CD14-positive monocyte (primary cell): ENCODE results near the gene PTH2R. TPM values are rescaled to one million over a fixed set of nuclear protein-coding genes. Genes with fewer than 3 reads are reported as not detected.

Experiments used
- DNase-seq, 3 donors: peaks; one replicate each; pipeline ENCODE4 v3.0.0-alpha.2; 2011 to 2022
- H2AFZ ChIP-seq: 2 replicates; pipeline ENCODE4 v1.6.0; 2012; ENCODE audit warnings: mild to moderate bottlenecking, low read depth, low read length, inconsistent platforms; ENCODE audit not compliant: insufficient read depth, poor library complexity, severe bottlenecking
- H3K27ac ChIP-seq, 2 donors: 1 replicate in 1 of 2; 2 replicates in 1 of 2; pipeline ENCODE4 v1.5.1; 2012 to 2013; ENCODE audit warnings: low read length in 2 of 2, control low read depth in 1 of 2, inconsistent platforms in 1 of 2, low read depth in 1 of 2, mild to moderate bottlenecking in 1 of 2
- H3K27me3 ChIP-seq, 2 donors: one replicate each; pipeline versions ENCODE4 v1.6.0 to v1.6.1; 2011 to 2013; ENCODE audit warnings: low read length in 2 of 2; ENCODE audit not compliant: control insufficient read depth in 2 of 2, insufficient read depth in 2 of 2
- H3K36me3 ChIP-seq, 2 donors: replicated peaks in 1 of 2; 1 replicate in 1 of 2; 2 replicates in 1 of 2; pipeline versions ENCODE4 v1.5.1 to v1.6.1; 2012 to 2013; ENCODE audit warnings: low read length in 2 of 2, control low read depth in 1 of 2, inconsistent platforms in 1 of 2, mild to moderate bottlenecking in 1 of 2; ENCODE audit not compliant: insufficient read depth in 2 of 2, control insufficient read depth in 1 of 2
- H3K4me1 ChIP-seq, 2 donors: 1 replicate in 1 of 2; 2 replicates in 1 of 2; pipeline versions ENCODE4 v1.5.1 to v1.6.1; 2012 to 2013; ENCODE audit warnings: low read length in 2 of 2, control low read depth in 1 of 2, inconsistent platforms in 1 of 2, mild to moderate bottlenecking in 1 of 2, moderate library complexity in 1 of 2; ENCODE audit not compliant: insufficient read depth in 2 of 2, control insufficient read depth in 1 of 2
- H3K4me2 ChIP-seq: replicated peaks from 2 replicates; pipeline ENCODE3; 2012; ENCODE audit warnings: low read length, moderate library complexity, mild to moderate bottlenecking; ENCODE audit not compliant: poor library complexity, severe bottlenecking; ENCODE audit errors: extremely low read depth
- H3K4me3 ChIP-seq, 3 experiments: fragments of 200-600 bp in 1 of 3; sonication (generic) in 1 of 3; replicated peaks in 1 of 3; 1 replicate in 2 of 3; 2 replicates in 1 of 3; pipeline ENCODE4 v1.5.1; 2011 to 2013; ENCODE audit warnings: low read length in 3 of 3, mild to moderate bottlenecking in 3 of 3, control low read depth in 2 of 3, low read depth in 2 of 3, inconsistent platforms in 1 of 3, moderate library complexity in 1 of 3
- H3K79me2 ChIP-seq: 2 replicates; pipeline ENCODE4 v1.6.0; 2012; ENCODE audit warnings: mild to moderate bottlenecking, control low read depth, inconsistent platforms, low read length, moderate library complexity; ENCODE audit not compliant: insufficient read depth
- H3K9ac ChIP-seq: 2 replicates; pipeline ENCODE4 v1.6.0; 2017; ENCODE audit warnings: low read length, mild to moderate bottlenecking; ENCODE audit not compliant: insufficient read depth, poor library complexity, severe bottlenecking
- H3K9me3 ChIP-seq, 2 donors: replicated peaks in 1 of 2; 1 replicate in 1 of 2; 2 replicates in 1 of 2; pipeline versions ENCODE4 v1.5.1 to v1.6.1; 2012 to 2013; ENCODE audit warnings: low read length in 2 of 2, control low read depth in 1 of 2; ENCODE audit not compliant: control insufficient read depth in 1 of 2, insufficient read depth in 1 of 2
- H4K20me1 ChIP-seq: 2 replicates; pipeline ENCODE4 v1.6.0; 2012; ENCODE audit warnings: mild to moderate bottlenecking, low read length, control low read depth, moderate library complexity; ENCODE audit not compliant: insufficient read depth
- H3K27ac Mint-ChIP-seq, 7 donors: one replicate each; pipeline ENCODE4 v1.8.0; 2020; ENCODE audit warnings: mild to moderate bottlenecking in 7 of 7, mixed read lengths in 7 of 7, moderate library complexity in 6 of 7, inconsistent platforms in 2 of 7
- H3K27me3 Mint-ChIP-seq, 3 donors: one replicate each; pipeline ENCODE4 v1.8.0; 2021 to 2022; ENCODE audit warnings: low read depth in 3 of 3, mild to moderate bottlenecking in 3 of 3, mixed read lengths in 3 of 3, moderate library complexity in 3 of 3, inconsistent platforms in 1 of 3
- H3K36me3 Mint-ChIP-seq, 2 donors: one replicate each; pipeline ENCODE4 v1.8.0; 2020; ENCODE audit warnings: mixed read lengths in 2 of 2, inconsistent platforms in 1 of 2, mild to moderate bottlenecking in 1 of 2
- H3K4me1 Mint-ChIP-seq: one replicate; pipeline ENCODE4 v1.8.0; 2020; ENCODE audit warnings: mild to moderate bottlenecking, mixed read lengths
- H3K4me3 Mint-ChIP-seq, 2 donors: one replicate each; pipeline ENCODE4 v1.8.0; 2020; ENCODE audit warnings: mild to moderate bottlenecking in 2 of 2, mixed read lengths in 2 of 2, moderate library complexity in 1 of 2
- H3K9me3 Mint-ChIP-seq, 7 donors: one replicate each; pipeline ENCODE4 v1.8.0; 2020 to 2022; ENCODE audit warnings: mixed read lengths in 7 of 7, mild to moderate bottlenecking in 6 of 7, moderate library complexity in 6 of 7, inconsistent platforms in 2 of 7
- WGBS: methylation state at CpG from one replicate; pipeline ENCODE4 v1.1.5; 2013; ENCODE audit warnings: missing lambda C conversion rate; ENCODE audit not compliant: insufficient coverage; 5-methylcytosine and 5-hydroxymethylcytosine counted together
- intact Hi-C, 2 donors: fragments of 100-400 bp; cut with micrococcal nuclease; formaldehyde crosslinking; loops; one replicate each; pipeline versions ENCODE4 v1.15.0 to v1.15.1; 2023
- polyA plus RNA-seq, 3 donors: library from polyadenylated mRNA; depleted of rRNA in 1 of 3; unstranded in 2 of 3; stranded (reverse) in 1 of 3; fragments of 300-500 nt in 2 of 3; fragments of >200 nt in 1 of 3; fragmentation: Illumina TruSeq in 2 of 3; gene quantifications; 1 replicate in 2 of 3; 2 replicates in 1 of 3; pipeline ENCODE4 v1.2.3, GENCODE V29; 2012 to 2021
- TF ChIP-seq, protein P1 (sequence below): fragments of 200-600 bp; IDR thresholded peaks from one replicate; pipeline ENCODE4 v1.8.0; 2022; ENCODE audit warnings: antibody characterized with exemption, mild to moderate bottlenecking

The PTH2R gene
- polyA plus RNA-seq, 3 donors: 0.07 to 0.12 (median 0.11) TPM

DNA sequence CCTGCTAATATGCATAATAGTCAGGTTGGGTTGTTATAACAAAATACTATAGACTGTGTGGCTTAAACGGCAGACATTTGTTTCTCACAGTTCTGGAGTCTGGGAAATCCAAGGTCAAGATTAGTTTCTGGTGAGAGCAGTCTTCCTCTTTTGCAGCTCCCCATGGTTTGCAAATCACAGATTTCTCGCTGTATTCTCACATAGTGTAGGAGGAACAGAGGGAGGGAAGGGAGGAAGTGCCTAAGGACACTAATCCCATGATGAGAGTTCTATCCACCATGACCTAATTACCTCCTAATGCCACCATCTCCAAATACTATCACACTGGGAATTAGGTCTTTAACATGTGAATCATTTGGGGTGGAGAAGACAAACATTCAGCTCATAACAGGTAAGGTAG, 20.1 kb upstream of the PTH2R start:
- H3K36me3 Mint-ChIP-seq: no peaks in the 10 kb centered on the region
- Histone ChIP-seq H4K20me1 (no peaks in the 10 kb centered on the region), H3K4me1 (no peaks in the 10 kb centered on the region), H3K9ac (no peak overlapping the region), H3K4me3 (no peak overlapping the region), H3K79me2 (no peaks in the 10 kb centered on the region), H3K4me2 (no peak overlapping the region), H2AFZ (no peak overlapping the region), H3K36me3 (no peaks in the 10 kb centered on the region), H3K27me3 (peaks cover 2 to 4% of the 10 kb centered on the region in 2 donors), H3K9me3 (no peaks in the 10 kb centered on the region), H3K27ac (no peak overlapping the region)
- no peak overlapping the region for H3K4me3 Mint-ChIP-seq
- peaks cover 0 to 6% (median 0%) of the 10 kb centered on the region in 3 donors for H3K27me3 Mint-ChIP-seq
- intact Hi-C loops: no loop called here
- H3K27ac Mint-ChIP-seq: no peak overlapping the region
- TF ChIP-seq, protein P1, sequence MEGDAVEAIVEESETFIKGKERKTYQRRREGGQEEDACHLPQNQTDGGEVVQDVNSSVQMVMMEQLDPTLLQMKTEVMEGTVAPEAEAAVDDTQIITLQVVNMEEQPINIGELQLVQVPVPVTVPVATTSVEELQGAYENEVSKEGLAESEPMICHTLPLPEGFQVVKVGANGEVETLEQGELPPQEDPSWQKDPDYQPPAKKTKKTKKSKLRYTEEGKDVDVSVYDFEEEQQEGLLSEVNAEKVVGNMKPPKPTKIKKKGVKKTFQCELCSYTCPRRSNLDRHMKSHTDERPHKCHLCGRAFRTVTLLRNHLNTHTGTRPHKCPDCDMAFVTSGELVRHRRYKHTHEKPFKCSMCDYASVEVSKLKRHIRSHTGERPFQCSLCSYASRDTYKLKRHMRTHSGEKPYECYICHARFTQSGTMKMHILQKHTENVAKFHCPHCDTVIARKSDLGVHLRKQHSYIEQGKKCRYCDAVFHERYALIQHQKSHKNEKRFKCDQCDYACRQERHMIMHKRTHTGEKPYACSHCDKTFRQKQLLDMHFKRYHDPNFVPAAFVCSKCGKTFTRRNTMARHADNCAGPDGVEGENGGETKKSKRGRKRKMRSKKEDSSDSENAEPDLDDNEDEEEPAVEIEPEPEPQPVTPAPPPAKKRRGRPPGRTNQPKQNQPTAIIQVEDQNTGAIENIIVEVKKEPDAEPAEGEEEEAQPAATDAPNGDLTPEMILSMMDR: no peak
- WGBS: 0% methylated on average over 1 of the region's 2 CpGs
- H3K4me1 Mint-ChIP-seq: no peaks in the 10 kb centered on the region
- H3K9me3 Mint-ChIP-seq: peaks cover 0 to 5% (median 3%) of the 10 kb centered on the region in 7 donors
- DNase-seq: no peak

DNA sequence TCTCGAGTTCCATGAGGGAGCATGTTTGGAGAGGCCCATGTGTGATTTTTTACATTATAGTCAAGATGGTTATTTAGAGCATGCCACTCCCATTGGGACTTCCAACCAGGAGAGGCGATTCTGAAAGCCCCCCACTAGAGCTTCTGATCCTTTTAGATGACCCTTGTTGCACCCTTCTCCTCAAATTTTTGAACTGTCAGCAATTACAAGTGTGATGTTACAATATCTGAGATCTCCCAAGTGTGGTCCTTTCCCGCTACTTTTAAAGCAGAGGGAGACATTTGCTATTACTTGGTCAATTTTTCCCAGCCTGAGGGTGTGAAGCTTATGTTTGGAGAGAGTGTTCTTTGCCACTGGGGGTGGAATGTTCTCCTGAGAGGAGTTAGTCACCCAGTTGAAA, 16.7 kb upstream of the PTH2R start:
- Histone ChIP-seq H2AFZ (no peak overlapping the region), H3K4me2 (no peak overlapping the region), H3K9me3 (peaks cover 21 to 27% of the 10 kb centered on the region in 2 donors), H3K9ac (no peak overlapping the region), H3K36me3 (no peaks in the 10 kb centered on the region), H3K4me1 (no peaks in the 10 kb centered on the region), H4K20me1 (no peaks in the 10 kb centered on the region), H3K27ac (no peak overlapping the region), H3K27me3 (peaks cover 0 to 2% of the 10 kb centered on the region in 2 donors), H3K4me3 (no peak overlapping the region), H3K79me2 (no peaks in the 10 kb centered on the region)
- intact Hi-C loops: no loop called here
- Mint-ChIP-seq H3K4me1 (no peaks in the 10 kb centered on the region), H3K27ac (no peak overlapping the region), H3K4me3 (no peak overlapping the region), H3K9me3 (peaks cover 10 to 33% (median 27%) of the 10 kb centered on the region in 7 donors), H3K36me3 (no peaks in the 10 kb centered on the region), H3K27me3 (no peaks in the 10 kb centered on the region)
- DNase-seq: no peak
- WGBS: 85% methylated on average over 2 of the region's 3 CpGs
- TF ChIP-seq, protein P1: no peak
